NT2/D1 (cell line): Measurements from ENCODE around the gene ARL6IP4.

Experiments
- SUZ12 ChIP-seq: IDR thresholded peaks from 2 replicates; pipeline ENCODE4 v1.6.1; 2011; ENCODE audit not compliant: insufficient read length, insufficient read depth; ENCODE audit errors: extremely low read depth
- ZNF274 ChIP-seq: IDR thresholded peaks from 2 replicates; pipeline ENCODE4 v1.6.1; 2011; ENCODE audit warnings: mild to moderate bottlenecking, low read depth, low read length

GRCh38 chr12:123005081-123005626 lies 24.7 kb downstream of the ARL6IP4 start:
- TF ChIP-seq ZNF274 = no peak
- TF ChIP-seq SUZ12 = no peak
